CD8-positive, alpha-beta memory T cell (primary cell): ENCODE results near the gene POLR3A. TPM values are rescaled to one million over a fixed set of nuclear protein-coding genes. Genes with fewer than 3 reads are reported as not detected.

Source experiments
- CTCF ChIA-PET: fragments of 350-600 bp; sonication (Branson Sonifier 250); formaldehyde crosslinking; loops from one replicate; lab custom pipeline; 2021; ENCODE audit warnings: antibody characterized with exemption; lab: Charles Lee
- POLR2A ChIA-PET: fragments of 350-600 bp; sonication (Branson Sonifier 250); formaldehyde crosslinking; loops from one replicate; lab custom pipeline; 2021; ENCODE audit warnings: antibody characterized with exemption; lab: Charles Lee
- DNase-seq, 5 donors: peaks; one replicate each; pipeline versions ENCODE4 v3.0.0 to v3.0.0-alpha.2; 2020 to 2022; ENCODE audit warnings: mixed read lengths in 1 of 5
- H3K27ac ChIP-seq: one replicate; pipeline ENCODE4 v1.7.0; 2013; ENCODE audit warnings: low read depth, mild to moderate bottlenecking, low read length, moderate library complexity
- H3K27me3 ChIP-seq: 2 replicates; pipeline ENCODE4 v1.7.0; 2013; ENCODE audit warnings: low read length, mild to moderate bottlenecking; ENCODE audit not compliant: insufficient read depth, poor library complexity, severe bottlenecking
- H3K36me3 ChIP-seq: 2 replicates; pipeline ENCODE4 v1.7.0; 2013; ENCODE audit warnings: mild to moderate bottlenecking, low read length, moderate library complexity; ENCODE audit not compliant: insufficient read depth
- H3K4me1 ChIP-seq: 2 replicates; pipeline ENCODE4 v1.7.0; 2013; ENCODE audit warnings: mild to moderate bottlenecking, low read length, moderate library complexity; ENCODE audit not compliant: insufficient read depth
- H3K4me3 ChIP-seq: 2 replicates; pipeline ENCODE4 v1.7.0; 2013; ENCODE audit warnings: mild to moderate bottlenecking, low read length
- H3K9me3 ChIP-seq: 2 replicates; pipeline ENCODE4 v1.7.0; 2013; ENCODE audit warnings: mild to moderate bottlenecking, low read length
- H3K27ac Mint-ChIP-seq, 8 donors: one replicate each; pipeline ENCODE4 v1.8.0; 2020 to 2021; ENCODE audit warnings: mixed read lengths in 8 of 8, mild to moderate bottlenecking in 6 of 8, inconsistent platforms in 3 of 8, moderate library complexity in 3 of 8
- H3K27me3 Mint-ChIP-seq, 2 donors: one replicate each; pipeline ENCODE4 v1.8.0; 2020 to 2021; ENCODE audit warnings: mixed read lengths in 2 of 2, mild to moderate bottlenecking in 1 of 2, moderate library complexity in 1 of 2
- H3K36me3 Mint-ChIP-seq, 3 donors: one replicate each; pipeline ENCODE4 v1.8.0; 2020 to 2021; ENCODE audit warnings: mixed read lengths in 3 of 3, inconsistent platforms in 1 of 3, mild to moderate bottlenecking in 1 of 3
- H3K4me1 Mint-ChIP-seq, 3 donors: one replicate each; pipeline ENCODE4 v1.8.0; 2020 to 2021; ENCODE audit warnings: mixed read lengths in 3 of 3, inconsistent platforms in 1 of 3, mild to moderate bottlenecking in 1 of 3
- H3K4me3 Mint-ChIP-seq, 7 donors: one replicate each; pipeline ENCODE4 v1.8.0; 2020 to 2021; ENCODE audit warnings: mixed read lengths in 7 of 7, mild to moderate bottlenecking in 6 of 7, moderate library complexity in 4 of 7, inconsistent platforms in 2 of 7
- H3K9me3 Mint-ChIP-seq, 5 donors: one replicate each; pipeline ENCODE4 v1.8.0; 2020 to 2022; ENCODE audit warnings: mixed read lengths in 5 of 5, mild to moderate bottlenecking in 3 of 5, moderate library complexity in 2 of 5, inconsistent platforms in 1 of 5
- polyA plus RNA-seq: library from polyadenylated mRNA; unstranded; fragments of 300-500 nt; fragmentation: Illumina TruSeq; gene quantifications from one replicate; pipeline ENCODE4 v1.2.3, GENCODE V29; 2021
- total RNA-seq, 2 experiments: library from RNA; stranded (reverse); gene quantifications; one replicate each; pipeline ENCODE4 v1.2.3, GENCODE V29; 2021

The POLR3A gene
- total and polyA plus RNA-seq, 3 experiments from 2014 or later: 10.2 to 27.2 (median 26.0) TPM

DNA sequence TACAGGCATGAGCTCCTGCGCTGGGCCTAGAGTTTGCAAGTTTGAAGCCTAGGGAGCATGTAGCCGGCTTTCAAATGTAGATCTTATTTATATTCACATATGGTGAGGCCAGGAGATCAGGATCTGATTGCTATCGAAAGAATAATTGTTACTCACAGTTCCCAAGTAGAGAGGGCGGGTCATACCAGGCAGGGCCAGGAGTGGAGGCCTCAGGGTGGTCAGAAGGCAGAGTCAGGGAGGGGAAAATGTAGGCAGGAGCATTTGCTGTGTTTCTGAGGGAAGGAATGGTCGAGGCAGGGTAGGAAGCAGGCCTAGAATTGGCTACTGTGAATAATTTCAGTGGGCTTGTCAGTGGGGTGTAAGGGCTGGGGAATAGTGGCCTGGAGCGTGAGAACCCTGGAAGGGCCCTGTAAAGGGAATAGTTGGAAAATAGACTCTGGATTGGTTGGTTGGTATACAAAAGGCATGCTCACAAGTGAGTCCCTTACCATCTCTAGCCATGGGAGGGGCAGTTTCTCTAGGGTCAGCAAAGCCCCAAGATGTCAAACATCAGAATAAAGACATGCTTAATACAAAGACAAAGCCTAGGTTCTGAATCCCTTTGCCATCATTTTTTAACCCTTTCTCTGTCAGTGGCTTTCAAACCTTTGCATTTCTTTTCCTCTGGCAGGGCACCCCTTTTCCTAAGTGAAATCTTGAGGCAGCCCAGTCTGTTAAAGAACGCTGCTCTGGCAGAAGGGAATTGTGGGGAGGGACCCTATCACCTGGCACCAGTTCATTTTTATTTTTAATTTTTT lies 66.8 kb downstream of the POLR3A start:
- no peak overlapping the region for H3K4me3 ChIP-seq
- Mint-ChIP-seq H3K4me3 (no peak overlapping the region), H3K9me3 (no peaks in the 10 kb centered on the region), H3K4me1 (no peaks in the 10 kb centered on the region), H3K36me3 (peaks cover 0 to 5% (median 0%) of the 10 kb centered on the region in 3 donors), H3K27me3 (peaks cover 6 to 26% of the 10 kb centered on the region in 2 donors), H3K27ac (peak overlapping the region in 1 of 8 donors; percentile 15)
- no peaks in the 10 kb centered on the region for H3K27me3 ChIP-seq
- no peak for DNase-seq
- H3K9me3 ChIP-seq: no peaks in the 10 kb centered on the region
- H3K36me3 ChIP-seq: no peaks in the 10 kb centered on the region
- no peak overlapping the region for H3K27ac ChIP-seq
- no peaks in the 10 kb centered on the region for H3K4me1 ChIP-seq
- ChIA-PET CTCF (no interaction called here), POLR2A (no interaction called here)

DNA sequence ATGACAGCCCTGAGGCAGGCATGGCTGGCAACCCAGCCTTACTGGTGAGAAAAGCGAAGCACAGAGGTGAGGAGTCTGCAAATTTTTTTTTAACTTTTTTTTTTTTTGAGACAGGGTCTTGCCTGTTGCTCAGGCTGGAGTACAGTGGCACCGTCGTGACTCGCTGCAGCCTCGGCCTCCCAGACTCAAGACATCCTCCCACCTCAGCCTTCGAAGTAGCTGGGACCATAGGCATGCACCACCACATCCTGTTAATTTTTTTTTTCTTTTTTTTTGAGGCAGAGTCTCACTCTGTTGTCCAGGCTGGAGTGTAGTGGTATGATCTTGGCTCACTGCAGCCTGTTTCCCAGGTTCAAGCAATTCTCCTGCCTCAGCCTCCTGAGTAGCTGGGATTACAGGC lies 67.6 kb downstream of the POLR3A start:
- H3K36me3 Mint-ChIP-seq: peaks cover 0 to 5% (median 0%) of the 10 kb centered on the region in 3 donors

DNA sequence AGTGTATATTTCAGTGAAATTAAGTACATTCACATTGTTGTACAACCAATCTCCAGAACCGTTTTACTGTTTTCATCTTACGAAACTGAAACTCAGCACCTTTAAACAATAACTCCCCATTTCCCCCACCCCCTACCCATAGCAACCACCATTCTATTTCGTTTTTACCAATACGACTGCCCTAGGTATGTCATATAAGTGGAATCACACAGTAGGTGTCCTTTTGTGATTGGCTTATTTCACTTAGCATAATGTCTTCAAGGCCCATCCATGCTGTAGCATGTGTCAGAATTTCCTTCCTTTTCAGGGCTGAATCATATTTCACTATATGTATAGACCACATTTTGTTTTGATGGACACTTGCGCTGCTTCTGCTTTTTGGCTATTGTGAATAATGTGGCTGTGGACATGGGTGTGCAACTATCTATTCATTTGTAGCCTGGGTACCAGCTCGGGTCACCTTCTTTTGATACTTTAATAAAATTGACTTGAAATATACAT lies 68.4 kb downstream of the POLR3A start:
- Histone ChIP-seq H3K4me1 (no peaks in the 10 kb centered on the region), H3K27me3 (no peaks in the 10 kb centered on the region), H3K4me3 (no peak overlapping the region), H3K36me3 (no peaks in the 10 kb centered on the region), H3K27ac (no peak overlapping the region), H3K9me3 (no peaks in the 10 kb centered on the region)
- Mint-ChIP-seq H3K36me3 (peaks cover 0 to 5% (median 0%) of the 10 kb centered on the region in 3 donors), H3K27me3 (peaks cover 10 to 31% of the 10 kb centered on the region in 2 donors), H3K9me3 (no peaks in the 10 kb centered on the region), H3K4me3 (no peak overlapping the region), H3K27ac (no peak overlapping the region), H3K4me1 (no peaks in the 10 kb centered on the region)
- ChIA-PET CTCF (no interaction called here), POLR2A (no interaction called here)
- no peak for DNase-seq

More for the DNA sequence above, 67.6 kb downstream of the POLR3A start:
- DNase-seq: no peak
- ChIA-PET POLR2A (no interaction called here), CTCF (no interaction called here)
- Mint-ChIP-seq H3K27me3 (peaks cover 8 to 28% of the 10 kb centered on the region in 2 donors), H3K27ac (peak overlapping the region in 1 of 8 donors; percentile 14), H3K9me3 (no peaks in the 10 kb centered on the region), H3K4me3 (no peak overlapping the region), H3K4me1 (no peaks in the 10 kb centered on the region)
- no peaks in the 10 kb centered on the region for H3K36me3 ChIP-seq
- no peaks in the 10 kb centered on the region for H3K9me3 ChIP-seq
- no peak overlapping the region for H3K27ac ChIP-seq
- no peaks in the 10 kb centered on the region for H3K27me3 ChIP-seq
- no peak overlapping the region for H3K4me3 ChIP-seq
- H3K4me1 ChIP-seq: no peaks in the 10 kb centered on the region

DNA sequence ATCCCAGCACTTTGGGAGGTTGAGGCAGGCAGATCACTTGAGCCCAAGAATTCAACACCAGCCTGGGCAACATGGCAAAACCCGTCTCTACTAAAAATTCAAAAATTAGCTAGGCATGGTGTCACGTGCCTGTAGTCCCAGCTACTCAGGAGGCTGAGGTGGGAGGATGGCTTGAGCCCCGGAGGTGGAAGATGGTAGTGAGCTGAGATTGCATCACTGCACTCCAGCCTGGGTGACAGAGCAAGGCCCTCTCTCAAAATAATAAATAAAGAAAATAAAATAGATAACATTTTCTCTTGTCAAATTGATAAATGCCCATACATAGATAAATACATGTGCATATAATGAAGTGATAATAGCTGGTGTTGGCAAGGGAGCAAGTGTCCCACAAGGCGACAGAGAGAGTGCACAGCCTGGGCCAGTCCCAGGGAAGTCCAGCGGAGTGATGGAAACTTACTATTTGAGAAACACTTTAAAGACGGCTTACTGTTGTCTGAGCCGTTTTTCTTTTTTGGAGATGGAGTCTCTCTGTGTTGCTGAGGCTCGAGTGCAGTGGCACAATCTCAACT lies 69.3 kb downstream of the POLR3A start:
- H3K36me3 Mint-ChIP-seq: peaks cover 0 to 3% (median 0%) of the 10 kb centered on the region in 3 donors
- H3K27me3 ChIP-seq: no peaks in the 10 kb centered on the region
- ChIA-PET CTCF (no interaction called here), POLR2A (no interaction called here)
- H3K27ac Mint-ChIP-seq: no peak overlapping the region
- H3K27me3 Mint-ChIP-seq: peaks cover 10 to 30% of the 10 kb centered on the region in 2 donors
- no peak for DNase-seq
- no peaks in the 10 kb centered on the region for H3K4me1 ChIP-seq
- H3K36me3 ChIP-seq: no peaks in the 10 kb centered on the region
- H3K4me3 Mint-ChIP-seq: no peak overlapping the region
- H3K4me3 ChIP-seq: no peak overlapping the region
- no peaks in the 10 kb centered on the region for H3K9me3 Mint-ChIP-seq
- H3K9me3 ChIP-seq: no peaks in the 10 kb centered on the region
- H3K4me1 Mint-ChIP-seq: no peaks in the 10 kb centered on the region
- no peak overlapping the region for H3K27ac ChIP-seq

DNA sequence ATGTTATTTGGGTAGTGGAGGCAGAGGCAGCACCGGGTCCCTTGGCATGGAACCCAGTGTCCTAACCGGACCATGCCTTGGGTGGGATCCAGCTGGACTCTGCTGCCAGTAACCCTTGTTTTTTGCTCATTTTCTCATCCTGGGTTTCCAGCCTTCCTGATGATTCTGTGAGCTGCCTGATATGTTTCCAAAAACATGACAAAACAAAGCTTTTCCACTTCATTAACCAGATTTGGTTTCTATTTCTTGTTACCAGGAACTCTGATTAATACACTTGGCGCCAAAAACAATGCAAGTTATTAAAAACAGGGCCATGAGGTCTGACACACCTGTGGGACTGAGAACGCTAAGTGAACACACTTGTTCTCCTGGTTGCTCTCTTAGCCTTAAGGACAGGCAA lies 69.9 kb downstream of the POLR3A start:
- CTCF ChIA-PET: no interaction called here
- H3K4me1 Mint-ChIP-seq: no peaks in the 10 kb centered on the region

DNA sequence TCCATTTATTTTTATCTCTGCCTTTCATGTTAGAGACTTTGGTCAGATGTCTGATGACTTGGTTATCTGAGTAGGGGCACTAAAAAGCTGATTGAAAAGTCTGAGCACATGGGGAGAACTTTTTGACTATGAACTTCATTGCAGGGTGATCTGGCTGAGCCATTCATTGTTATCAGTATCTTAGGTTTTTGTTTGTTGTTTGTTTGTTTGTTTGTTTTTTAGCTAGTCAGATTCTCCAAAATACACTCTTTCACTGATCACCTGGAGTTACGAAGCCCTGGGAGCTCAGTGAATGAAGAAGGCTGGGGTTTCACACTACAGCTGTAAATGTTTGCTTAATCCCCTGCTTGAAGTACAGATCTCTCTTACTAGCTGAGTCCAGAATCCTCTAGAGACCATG lies 74.2 kb downstream of the POLR3A start:
- peaks cover 17 to 21% of the 10 kb centered on the region in 2 donors for H3K27me3 Mint-ChIP-seq
- ChIA-PET CTCF (no interaction called here), POLR2A (no interaction called here)
- Histone ChIP-seq H3K27me3 (no peaks in the 10 kb centered on the region), H3K4me1 (no peaks in the 10 kb centered on the region), H3K4me3 (no peak overlapping the region), H3K9me3 (no peaks in the 10 kb centered on the region), H3K27ac (no peak overlapping the region), H3K36me3 (no peaks in the 10 kb centered on the region)
- no peak for DNase-seq
- H3K4me1 Mint-ChIP-seq: no peaks in the 10 kb centered on the region
- peak overlapping the region in 1 of 8 donors; percentile 38 for H3K27ac Mint-ChIP-seq
- H3K9me3 Mint-ChIP-seq: peaks cover 5 to 22% (median 19%) of the 10 kb centered on the region in 5 donors
- H3K36me3 Mint-ChIP-seq: peaks cover 0 to 14% (median 0%) of the 10 kb centered on the region in 3 donors
- no peak overlapping the region for H3K4me3 Mint-ChIP-seq

More for the DNA sequence above, 69.9 kb downstream of the POLR3A start:
- Histone ChIP-seq H3K4me3 (no peak overlapping the region), H3K4me1 (no peaks in the 10 kb centered on the region), H3K36me3 (no peaks in the 10 kb centered on the region), H3K9me3 (no peaks in the 10 kb centered on the region), H3K27ac (no peak overlapping the region), H3K27me3 (no peaks in the 10 kb centered on the region)
- Mint-ChIP-seq H3K36me3 (no peaks in the 10 kb centered on the region), H3K4me3 (no peak overlapping the region), H3K9me3 (no peaks in the 10 kb centered on the region), H3K27ac (no peak overlapping the region), H3K27me3 (peaks cover 10 to 27% of the 10 kb centered on the region in 2 donors)
- POLR2A ChIA-PET: no interaction called here
- no peak for DNase-seq

DNA sequence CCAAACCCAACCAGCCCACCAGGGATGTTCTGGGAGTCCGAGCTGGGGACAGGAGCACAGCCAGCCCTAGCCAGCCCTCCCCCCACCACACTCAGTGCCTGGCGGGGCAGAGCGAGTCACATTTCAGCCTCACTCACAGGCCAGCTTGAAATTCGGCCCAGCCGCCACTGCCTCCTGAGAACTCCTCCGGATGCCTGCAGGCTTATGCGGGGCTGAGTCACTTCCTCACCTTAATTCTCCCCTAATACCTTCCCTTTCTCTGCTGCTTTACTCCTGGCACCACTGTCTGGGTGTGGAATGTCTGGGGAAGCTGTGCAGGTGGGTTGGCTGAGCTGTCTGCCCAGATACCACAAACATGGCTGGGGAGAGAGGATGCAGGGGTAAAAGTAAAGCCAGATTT lies 80.1 kb downstream of the POLR3A start:
- no peak overlapping the region for H3K27ac Mint-ChIP-seq
- no peak overlapping the region for H3K4me3 Mint-ChIP-seq
- Histone ChIP-seq H3K4me1 (no peaks in the 10 kb centered on the region), H3K9me3 (no peaks in the 10 kb centered on the region), H3K27ac (no peak overlapping the region), H3K27me3 (no peaks in the 10 kb centered on the region), H3K36me3 (no peaks in the 10 kb centered on the region), H3K4me3 (no peak overlapping the region)
- H3K9me3 Mint-ChIP-seq: peaks cover 5 to 26% (median 24%) of the 10 kb centered on the region in 5 donors
- no peaks in the 10 kb centered on the region for H3K4me1 Mint-ChIP-seq
- no peak for DNase-seq
- CTCF ChIA-PET: no interaction called here
- H3K36me3 Mint-ChIP-seq: peaks cover 0 to 14% (median 0%) of the 10 kb centered on the region in 3 donors
- peaks cover 18 to 26% of the 10 kb centered on the region in 2 donors for H3K27me3 Mint-ChIP-seq
- POLR2A ChIA-PET: no interaction called here

DNA sequence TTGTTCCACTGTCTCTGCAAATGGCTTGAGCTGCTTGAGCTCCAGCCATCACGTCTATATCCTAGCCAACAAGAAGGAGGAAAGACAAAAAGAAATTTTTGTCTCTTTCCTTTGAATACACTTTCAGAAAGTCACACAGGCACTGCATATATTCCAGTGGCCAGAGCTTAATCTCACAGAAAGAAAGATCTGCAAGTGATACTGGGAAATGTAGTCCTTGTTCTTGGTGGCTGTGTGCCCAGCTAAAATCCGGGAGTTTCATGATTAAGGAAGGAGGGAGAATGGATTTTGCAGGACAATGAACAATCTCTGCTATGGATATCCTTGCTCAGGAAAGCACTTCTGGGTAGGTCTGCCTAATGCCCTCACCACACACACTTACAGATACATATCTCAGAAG lies 83.2 kb downstream of the POLR3A start:
- no peaks in the 10 kb centered on the region for H3K27me3 ChIP-seq
- Mint-ChIP-seq H3K9me3 (peaks cover 5 to 15% (median 13%) of the 10 kb centered on the region in 5 donors), H3K4me3 (no peak overlapping the region), H3K4me1 (no peaks in the 10 kb centered on the region), H3K27ac (no peak overlapping the region), H3K27me3 (peaks cover 15 to 31% of the 10 kb centered on the region in 2 donors), H3K36me3 (peaks cover 0 to 6% (median 2%) of the 10 kb centered on the region in 3 donors)
- H3K36me3 ChIP-seq: no peaks in the 10 kb centered on the region
- H3K4me3 ChIP-seq: no peak overlapping the region
- ChIA-PET POLR2A (no interaction called here), CTCF (no interaction called here)
- no peaks in the 10 kb centered on the region for H3K4me1 ChIP-seq
- no peaks in the 10 kb centered on the region for H3K9me3 ChIP-seq
- no peak overlapping the region for H3K27ac ChIP-seq
- DNase-seq: no peak
